ENCODE results near the gene POMGNT1.

Gene POMGNT1

DNA sequence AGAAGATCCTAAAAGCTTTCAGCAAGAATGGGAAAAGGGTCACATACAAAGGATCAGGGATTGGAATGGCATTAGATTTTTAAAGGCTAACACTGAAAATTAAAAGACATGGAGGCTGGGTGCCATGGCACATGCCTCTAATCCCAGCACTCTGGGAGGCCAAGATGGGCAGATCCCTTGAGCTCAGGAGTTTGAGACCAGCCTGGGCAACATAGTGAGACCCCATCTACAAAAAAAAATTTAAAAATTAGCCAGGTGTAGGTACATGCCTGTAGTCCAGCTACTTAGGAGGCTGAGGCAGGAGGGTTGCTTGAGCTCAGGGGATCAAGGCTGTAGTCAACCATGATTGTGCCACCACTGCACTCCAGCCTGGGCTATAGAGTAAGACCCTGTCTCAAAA lies 17.3 kb upstream of the POMGNT1 start:
- no peak for TF ChIP-seq ZFX (IDR thresholded peaks at IDR 0.05)
- TF ChIP-seq, protein P1, sequence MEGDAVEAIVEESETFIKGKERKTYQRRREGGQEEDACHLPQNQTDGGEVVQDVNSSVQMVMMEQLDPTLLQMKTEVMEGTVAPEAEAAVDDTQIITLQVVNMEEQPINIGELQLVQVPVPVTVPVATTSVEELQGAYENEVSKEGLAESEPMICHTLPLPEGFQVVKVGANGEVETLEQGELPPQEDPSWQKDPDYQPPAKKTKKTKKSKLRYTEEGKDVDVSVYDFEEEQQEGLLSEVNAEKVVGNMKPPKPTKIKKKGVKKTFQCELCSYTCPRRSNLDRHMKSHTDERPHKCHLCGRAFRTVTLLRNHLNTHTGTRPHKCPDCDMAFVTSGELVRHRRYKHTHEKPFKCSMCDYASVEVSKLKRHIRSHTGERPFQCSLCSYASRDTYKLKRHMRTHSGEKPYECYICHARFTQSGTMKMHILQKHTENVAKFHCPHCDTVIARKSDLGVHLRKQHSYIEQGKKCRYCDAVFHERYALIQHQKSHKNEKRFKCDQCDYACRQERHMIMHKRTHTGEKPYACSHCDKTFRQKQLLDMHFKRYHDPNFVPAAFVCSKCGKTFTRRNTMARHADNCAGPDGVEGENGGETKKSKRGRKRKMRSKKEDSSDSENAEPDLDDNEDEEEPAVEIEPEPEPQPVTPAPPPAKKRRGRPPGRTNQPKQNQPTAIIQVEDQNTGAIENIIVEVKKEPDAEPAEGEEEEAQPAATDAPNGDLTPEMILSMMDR (conservative IDR thresholded peaks at IDR 0.05): no peak
- no peak overlapping the region for H3K27ac ChIP-seq

DNA sequence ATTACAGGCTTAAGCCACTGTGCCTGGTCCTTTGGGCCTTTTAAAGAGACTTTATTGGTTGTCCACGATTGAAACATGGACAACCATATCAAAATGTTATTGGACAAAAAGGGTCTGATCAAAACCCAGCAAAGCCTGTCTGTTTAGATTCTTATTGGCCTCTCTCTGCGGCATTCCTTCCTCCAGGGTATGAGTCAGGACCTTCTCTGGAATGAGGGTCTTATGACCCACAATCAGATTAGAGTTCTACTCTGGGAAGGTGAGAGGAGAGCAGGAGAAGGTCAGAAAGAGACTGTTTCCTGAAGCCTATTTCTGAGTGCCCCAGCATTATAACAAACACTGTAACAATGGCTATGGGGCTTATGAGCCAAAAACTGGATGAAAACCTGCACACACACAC lies 12.8 kb upstream of the POMGNT1 start:
- TF ChIP-seq, protein P1 (conservative IDR thresholded peaks at IDR 0.05): no peak
- TF ChIP-seq ZFX (IDR thresholded peaks at IDR 0.05): no peak
- H3K27ac ChIP-seq: no peak overlapping the region

DNA sequence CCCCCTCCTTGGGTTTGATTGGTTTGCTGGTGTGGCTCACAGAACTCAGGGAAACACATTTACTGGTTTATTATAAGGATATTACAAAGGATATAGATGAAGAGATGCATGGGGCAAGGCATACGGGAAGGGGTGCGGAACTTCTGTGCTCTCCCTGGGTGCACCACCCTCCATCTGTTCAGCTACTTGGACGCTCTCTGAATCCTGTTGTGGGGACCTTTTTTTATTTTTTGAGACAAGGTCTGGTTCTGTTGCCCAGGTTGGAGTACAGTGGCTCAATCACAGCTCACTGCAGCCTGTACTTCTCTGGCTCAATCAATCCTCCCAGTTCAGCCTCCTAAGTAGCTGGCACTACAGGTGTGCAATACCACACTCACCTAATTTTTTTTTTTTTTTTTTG lies 12.3 kb upstream of the POMGNT1 start:
- TF ChIP-seq ZFX (IDR thresholded peaks at IDR 0.05): no peak
- TF ChIP-seq, protein P1 (conservative IDR thresholded peaks at IDR 0.05): no peak
- H3K27ac ChIP-seq: no peak overlapping the region

DNA sequence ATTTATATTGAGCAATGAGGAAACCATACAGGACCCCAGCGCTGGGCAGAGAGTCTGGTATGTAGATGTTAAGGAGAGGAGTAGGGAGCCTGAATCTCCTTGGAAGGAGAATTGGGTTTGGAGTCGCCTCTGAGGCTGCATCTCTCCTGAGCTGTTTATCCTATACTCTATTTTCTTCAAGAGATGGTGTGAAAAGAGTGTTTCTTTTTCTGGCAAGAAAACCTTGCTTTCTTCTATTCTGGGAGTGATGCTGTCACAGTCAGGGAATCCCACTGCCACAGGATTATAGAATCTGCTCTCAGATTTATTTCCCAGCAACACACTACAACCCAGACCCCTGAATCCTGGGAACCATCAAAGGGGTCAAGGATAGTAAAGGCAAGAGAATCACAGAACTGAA lies 8.2 kb upstream of the POMGNT1 start:
- TF ChIP-seq ZFX (IDR thresholded peaks at IDR 0.05): no peak
- TF ChIP-seq, protein P1 (conservative IDR thresholded peaks at IDR 0.05): no peak
- no peak overlapping the region for H3K27ac ChIP-seq

DNA sequence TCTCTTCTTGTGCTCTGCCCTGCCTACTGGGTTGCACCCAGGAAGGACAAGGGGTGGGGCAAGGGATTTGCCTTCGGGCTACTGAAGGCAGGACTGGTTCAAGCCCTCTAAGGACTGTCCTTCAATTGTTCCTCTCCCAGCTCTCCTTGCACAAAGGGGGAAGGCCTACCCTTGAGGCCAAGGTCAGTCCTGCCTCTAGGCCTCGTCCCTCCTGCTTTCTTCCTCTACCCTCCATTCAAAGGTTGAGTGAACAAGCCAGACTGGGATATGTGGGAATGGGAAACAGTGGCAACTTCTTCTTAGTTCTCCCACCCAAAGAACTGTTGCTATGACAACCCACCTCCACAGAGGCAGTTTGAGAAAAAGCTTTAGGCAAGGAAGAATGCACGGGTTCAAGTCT lies 7.6 kb upstream of the POMGNT1 start:
- H3K27ac ChIP-seq: no peak overlapping the region
- TF ChIP-seq, protein P1 (conservative IDR thresholded peaks at IDR 0.05): no peak

DNA sequence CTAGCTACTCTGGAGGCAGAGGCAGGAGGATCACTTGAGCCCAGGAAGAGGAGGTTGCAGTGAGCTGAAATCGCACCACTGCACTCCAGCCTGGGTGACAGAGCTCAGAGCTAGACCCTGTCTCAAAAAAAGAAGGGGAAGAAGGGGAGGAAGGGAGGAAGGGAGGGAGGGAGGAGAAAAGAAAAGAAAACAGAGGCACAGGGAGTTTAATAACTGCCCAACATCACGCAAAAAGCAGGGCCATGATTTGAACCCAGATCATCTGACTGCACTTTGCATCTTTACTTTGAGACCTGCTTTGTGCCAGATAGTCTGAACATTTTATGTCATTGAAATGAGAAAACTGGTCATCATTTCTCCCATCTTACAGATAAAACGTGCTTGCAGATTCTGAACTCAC lies 6.9 kb upstream of the POMGNT1 start:
- TF ChIP-seq, protein P1 (conservative IDR thresholded peaks at IDR 0.05): no peak
- no peak for TF ChIP-seq ZFX (IDR thresholded peaks at IDR 0.05)
- H3K27ac ChIP-seq: no peak overlapping the region

DNA sequence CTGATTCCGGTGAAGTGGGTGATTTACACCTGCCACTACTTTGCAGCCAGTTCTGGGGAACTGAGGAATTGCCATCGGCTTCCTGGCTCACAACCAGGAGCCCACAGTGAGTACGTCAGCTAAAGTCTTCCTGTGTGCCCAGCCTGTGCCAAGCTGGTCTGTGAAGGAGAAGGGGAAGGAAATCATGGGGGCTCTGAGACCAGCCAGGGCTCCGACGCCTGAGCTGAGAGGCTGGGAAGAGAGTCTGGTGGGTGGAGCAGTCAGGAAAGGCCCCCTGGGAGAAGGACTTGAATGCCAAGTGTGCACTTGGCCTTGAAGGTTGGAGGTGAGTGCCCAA lies 6.1 kb upstream of the POMGNT1 start:
- no peak for TF ChIP-seq ZFX (IDR thresholded peaks at IDR 0.05)
- TF ChIP-seq, protein P1 (conservative IDR thresholded peaks at IDR 0.05): no peak
- no peak overlapping the region for H3K27ac ChIP-seq
